B cell (primary cell): ENCODE results near the gene MTERF4. TPM values are rescaled to one million over a fixed set of nuclear protein-coding genes. Genes with fewer than 3 reads are reported as not detected.

Experiments used
- ATAC-seq: fragments of 200-7000 bp; cut with Tn5 transposase; one replicate; pipeline ENCODE4 v1.10.0; 2021; ENCODE audit warnings: low read depth, mild to moderate bottlenecking, moderate number of reproducible peaks, moderate library complexity
- CTCF ChIA-PET: fragments of 350-600 bp; sonication (Branson Sonifier 250); formaldehyde crosslinking; loops from one replicate; lab custom pipeline; 2021; ENCODE audit warnings: antibody characterized with exemption, inconsistent platforms; lab: Charles Lee
- POLR2A ChIA-PET: fragments of 350-600 bp; sonication (Branson Sonifier 250); formaldehyde crosslinking; loops from one replicate; lab custom pipeline; 2021; ENCODE audit warnings: antibody characterized with exemption; lab: Charles Lee
- DNase-seq: peaks from one replicate; pipeline ENCODE4 v3.0.0; 2013
- H2AFZ ChIP-seq: 2 replicates; pipeline ENCODE4 v1.6.1; 2012; ENCODE audit warnings: mild to moderate bottlenecking, low read depth, low read length; ENCODE audit not compliant: insufficient read depth, poor library complexity, severe bottlenecking
- H3K27ac ChIP-seq, 2 donors: 1 replicate in 1 of 2; 2 replicates in 1 of 2; pipeline ENCODE4 v1.5.1; 2012 to 2013; ENCODE audit warnings: low read length in 2 of 2, mild to moderate bottlenecking in 2 of 2, moderate library complexity in 1 of 2
- H3K27me3 ChIP-seq, 4 experiments: fragments of 200-600 bp in 1 of 4; sonication (generic) in 1 of 4; replicated peaks in 1 of 4; 1 replicate in 2 of 4; 2 replicates in 2 of 4; pipeline versions ENCODE4 v1.6.1 to v1.7.0; 2013 to 2016; ENCODE audit warnings: low read length in 3 of 4, mild to moderate bottlenecking in 2 of 4, mixed read lengths in 1 of 4, moderate library complexity in 1 of 4; ENCODE audit not compliant: insufficient read depth in 4 of 4, control insufficient read depth in 3 of 4; ENCODE audit errors: control extremely low read depth in 1 of 4
- H3K36me3 ChIP-seq, 2 experiments: replicated peaks in 1 of 2; 1 replicate in 1 of 2; 2 replicates in 1 of 2; pipeline versions ENCODE4 v1.6.1 to v1.7.1; 2013; ENCODE audit warnings: low read length in 1 of 2; ENCODE audit not compliant: insufficient read depth in 2 of 2, control insufficient read depth in 1 of 2; ENCODE audit errors: control extremely low read depth in 1 of 2, extremely low read depth in 1 of 2
- H3K4me1 ChIP-seq, 2 donors: fragments of 200-600 bp in 1 of 2; sonication (generic) in 1 of 2; 1 replicate in 1 of 2; 2 replicates in 1 of 2; pipeline versions ENCODE4 v1.5.1 to v1.6.1; 2013 to 2017; ENCODE audit warnings: low read length in 2 of 2; ENCODE audit not compliant: control insufficient read depth in 2 of 2, insufficient read depth in 2 of 2
- H3K4me2 ChIP-seq: replicated peaks from 2 replicates; pipeline ENCODE3; 2012; ENCODE audit warnings: mild to moderate bottlenecking, low read depth, low read length; ENCODE audit not compliant: poor library complexity, severe bottlenecking
- H3K4me3 ChIP-seq, 5 experiments: fragments of 200-600 bp in 1 of 5; sonication (generic) in 1 of 5; 1 replicate in 3 of 5; 2 replicates in 2 of 5; pipeline versions ENCODE4 v1.5.1 to v1.7.0; 2011 to 2016; ENCODE audit warnings: low read length in 4 of 5, mild to moderate bottlenecking in 4 of 5, low read depth in 2 of 5, control low read depth in 1 of 5, moderate library complexity in 1 of 5; ENCODE audit not compliant: insufficient read depth in 1 of 5; ENCODE audit errors: control extremely low read depth in 1 of 5, extremely low read depth in 1 of 5
- H3K79me2 ChIP-seq: fragments of 200-600 bp; sonication (generic); one replicate; pipeline ENCODE4 v1.6.0; 2016; ENCODE audit warnings: low read length; ENCODE audit not compliant: control insufficient read depth, insufficient read depth
- H3K9ac ChIP-seq: fragments of 200-600 bp; sonication (generic); 2 replicates; pipeline ENCODE4 v1.6.1; 2017; ENCODE audit warnings: mild to moderate bottlenecking, low read length, moderate library complexity
- H3K9me3 ChIP-seq, 3 donors: one replicate each; pipeline versions ENCODE4 v1.6.1 to v1.7.1; 2013; ENCODE audit warnings: low read length in 2 of 3; ENCODE audit not compliant: control insufficient read depth in 2 of 3, insufficient read depth in 1 of 3; ENCODE audit errors: control extremely low read depth in 1 of 3
- H4K20me1 ChIP-seq: 2 replicates; pipeline ENCODE4 v1.6.0; 2012; ENCODE audit warnings: mild to moderate bottlenecking, low read length; ENCODE audit not compliant: insufficient read depth, control insufficient read depth, poor library complexity, severe bottlenecking
- H3K27ac Mint-ChIP-seq: one replicate; pipeline ENCODE4 v1.8.0; 2021; ENCODE audit warnings: mixed read lengths
- H3K27me3 Mint-ChIP-seq: one replicate; pipeline ENCODE4 v1.8.0; 2021; ENCODE audit warnings: mixed read lengths
- H3K4me1 Mint-ChIP-seq: one replicate; pipeline ENCODE4 v1.8.0; 2021; ENCODE audit warnings: mixed read lengths
- H3K4me3 Mint-ChIP-seq: one replicate; pipeline ENCODE4 v1.8.0; 2021; ENCODE audit warnings: mixed read lengths
- H3K9me3 Mint-ChIP-seq: one replicate; pipeline ENCODE4 v1.8.0; 2022; ENCODE audit warnings: mixed read lengths; ENCODE audit not compliant: insufficient read depth
- EZH2 ChIP-seq: IDR thresholded peaks from 2 replicates; pipeline ENCODE4 v1.6.1; 2012; ENCODE audit warnings: borderline replicate concordance, low read depth, mild to moderate bottlenecking, moderate library complexity, low read length; ENCODE audit not compliant: insufficient read depth, poor library complexity, severe bottlenecking
- WGBS: methylation state at CpG from one replicate; pipeline ENCODE4 v1.1.5; 2013; ENCODE audit warnings: missing lambda C conversion rate; ENCODE audit not compliant: insufficient coverage; 5-methylcytosine and 5-hydroxymethylcytosine counted together
- intact Hi-C: fragments of 100-400 bp; cut with micrococcal nuclease; formaldehyde crosslinking; loops from one replicate; pipeline ENCODE4 v1.10.0; 2022
- polyA plus RNA-seq: library from polyadenylated mRNA; depleted of rRNA; stranded (reverse); fragments of >200 nt; gene quantifications from 2 replicates; pipeline ENCODE4 v1.2.3, GENCODE V29; 2012
- small RNA-seq: library from RNA; depleted of rRNA; stranded (forward); fragments of <200 nt; gene quantifications from one replicate; pipeline ENCODE3, GENCODE V24; 2012; ENCODE audit warnings: low replicate concordance, low read depth; ENCODE audit not compliant: insufficient read length
- total RNA-seq, 2 donors: library from RNA; stranded (reverse); fragments of 120-200 nt in 1 of 2; gene quantifications; 1 replicate in 1 of 2; 2 replicates in 1 of 2; pipeline versions ENCODE4 v1.2.3 to v1.2.4, GENCODE V29; 2013 to 2022
- TF ChIP-seq, protein P1 (sequence below): fragments of 200-600 bp; IDR thresholded peaks from one replicate; pipeline ENCODE4 v1.8.0; 2022; ENCODE audit warnings: antibody characterized with exemption, mild to moderate bottlenecking

MTERF4 gene
- total and polyA plus RNA-seq, 2 donors (not counting 1 experiment from before 2014, with no cell fraction given) = 88.7 to 153 TPM

- Mint-ChIP-seq H3K4me3 (no peak overlapping the region), H3K9me3 (no peaks in the 10 kb centered on the region), H3K27ac (no peak overlapping the region), H3K4me1 (peaks cover 15% of the 10 kb centered on the region), H3K27me3 (no peaks in the 10 kb centered on the region)
- peaks cover 3% of the 10 kb centered on the region for H3K79me2 ChIP-seq
- H3K27ac ChIP-seq = no peak overlapping the region
- peaks cover 0 to 15% of the 10 kb centered on the region in 2 experiments for H3K36me3 ChIP-seq
- H3K27me3 ChIP-seq = no peaks in the 10 kb centered on the region
- H3K9ac ChIP-seq = no peak overlapping the region
- no peak overlapping the region for H2AFZ ChIP-seq
- no peak overlapping the region for H3K4me3 ChIP-seq
- no peak overlapping the region for H3K4me2 ChIP-seq
- no peak for TF ChIP-seq EZH2
- TF ChIP-seq, protein P1, sequence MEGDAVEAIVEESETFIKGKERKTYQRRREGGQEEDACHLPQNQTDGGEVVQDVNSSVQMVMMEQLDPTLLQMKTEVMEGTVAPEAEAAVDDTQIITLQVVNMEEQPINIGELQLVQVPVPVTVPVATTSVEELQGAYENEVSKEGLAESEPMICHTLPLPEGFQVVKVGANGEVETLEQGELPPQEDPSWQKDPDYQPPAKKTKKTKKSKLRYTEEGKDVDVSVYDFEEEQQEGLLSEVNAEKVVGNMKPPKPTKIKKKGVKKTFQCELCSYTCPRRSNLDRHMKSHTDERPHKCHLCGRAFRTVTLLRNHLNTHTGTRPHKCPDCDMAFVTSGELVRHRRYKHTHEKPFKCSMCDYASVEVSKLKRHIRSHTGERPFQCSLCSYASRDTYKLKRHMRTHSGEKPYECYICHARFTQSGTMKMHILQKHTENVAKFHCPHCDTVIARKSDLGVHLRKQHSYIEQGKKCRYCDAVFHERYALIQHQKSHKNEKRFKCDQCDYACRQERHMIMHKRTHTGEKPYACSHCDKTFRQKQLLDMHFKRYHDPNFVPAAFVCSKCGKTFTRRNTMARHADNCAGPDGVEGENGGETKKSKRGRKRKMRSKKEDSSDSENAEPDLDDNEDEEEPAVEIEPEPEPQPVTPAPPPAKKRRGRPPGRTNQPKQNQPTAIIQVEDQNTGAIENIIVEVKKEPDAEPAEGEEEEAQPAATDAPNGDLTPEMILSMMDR = no peak
- intact Hi-C loops = no loop called here
- no peaks in the 10 kb centered on the region for H4K20me1 ChIP-seq
- no peak for DNase-seq
- WGBS = 88% methylated on average over 2 of the region's 6 CpGs
- no peaks in the 10 kb centered on the region for H3K9me3 ChIP-seq
- ATAC-seq = no peak
- ChIA-PET POLR2A (no interaction called here), CTCF (no interaction called here)
- H3K4me1 ChIP-seq = peaks cover 13% of the 10 kb centered on the region in 2 donors
Observed at GRCh38 chr2:241047253-241048010, 54.7 kb downstream of the MTERF4 start.

Small RNA genes within 50 kb of the gene (small RNA-seq; reads per million reads assigned to genes)
- not detected for gene AC005237.2

Other genes starting within 250 kb of the MTERF4 start
- not detected in 2 replicates for gene AGXT, start 233.5 kb downstream of the MTERF4 start, total RNA-seq
- not detected in 2 replicates for gene AGXT, start 233.5 kb downstream of the MTERF4 start, polyA plus RNA-seq
- not detected in 2 replicates for gene MAB21L4, start 206.1 kb downstream of the MTERF4 start, total RNA-seq
- gene MAB21L4, start 206.1 kb downstream of the MTERF4 start, polyA plus RNA-seq = not detected in 2 replicates
- gene CROCC2, start 196.0 kb downstream of the MTERF4 start, total RNA-seq = not detected in 2 replicates
- gene CROCC2, start 196.0 kb downstream of the MTERF4 start, polyA plus RNA-seq = not detected in 2 replicates
- 336 and 346 TPM in 2 replicates for gene SNED1, start 103.7 kb downstream of the MTERF4 start, total RNA-seq
- 11.1 and 25.5 TPM in 2 replicates for gene SNED1, start 103.7 kb downstream of the MTERF4 start, polyA plus RNA-seq
- 144 and 184 TPM in 2 replicates for gene PASK, start 47.2 kb upstream of the MTERF4 start, total RNA-seq
- 26.6 and 48.2 TPM in 2 replicates for gene PASK, start 47.2 kb upstream of the MTERF4 start, polyA plus RNA-seq
- 50.9 and 51.7 TPM in 2 replicates for gene PPP1R7, start 48.2 kb upstream of the MTERF4 start, total RNA-seq
- 37.7 and 39.1 TPM in 2 replicates for gene PPP1R7, start 48.2 kb upstream of the MTERF4 start, polyA plus RNA-seq
- gene ANO7, start 86.4 kb upstream of the MTERF4 start, total RNA-seq = 1.4 and 1.8 TPM in 2 replicates
- 0.04 and 0.64 TPM in 2 replicates for gene ANO7, start 86.4 kb upstream of the MTERF4 start, polyA plus RNA-seq
- gene HDLBP, start 213.4 kb upstream of the MTERF4 start, total RNA-seq = 127 and 153 TPM in 2 replicates
- gene HDLBP, start 213.4 kb upstream of the MTERF4 start, polyA plus RNA-seq = 54.7 and 55.1 TPM in 2 replicates
- gene SEPTIN2, start 213.6 kb upstream of the MTERF4 start, total RNA-seq = 270 and 305 TPM in 2 replicates
- 71.8 and 152 TPM in 2 replicates for gene SEPTIN2, start 213.6 kb upstream of the MTERF4 start, polyA plus RNA-seq